HG03521 (cell line): ENCODE results near the gene NADSYN1.

Experiments used
- ATAC-seq: cut with Tn5 transposase; IDR thresholded peaks from one replicate; pipeline ENCODE4 v1.9.1; 2021; ENCODE audit warnings: mild to moderate bottlenecking, moderate library complexity; ENCODE audit not compliant: unreplicated experiment

The NADSYN1 gene

GRCh38 chr11:71433648-71434450, 19.2 kb upstream of the NADSYN1 start:
- ATAC-seq: no peak

- ATAC-seq: no peak
These were observed 18.4 kb upstream of the NADSYN1 start for GRCh38 chr11:71434576-71435130.

- no peak for ATAC-seq
These were observed 17.6 kb upstream of the NADSYN1 start for GRCh38 chr11:71435278-71435951.

GRCh38 chr11:71436861-71437260, 16.1 kb upstream of the NADSYN1 start:
- no peak for ATAC-seq

- no peak for ATAC-seq
These were observed 15.6 kb upstream of the NADSYN1 start for GRCh38 chr11:71437399-71437798.

GRCh38 chr11:71437879-71438278, 15.1 kb upstream of the NADSYN1 start:
- no peak for ATAC-seq

GRCh38 chr11:71438650-71439049, 14.4 kb upstream of the NADSYN1 start:
- ATAC-seq: no peak

- ATAC-seq: no peak
These were observed 12.8 kb upstream of the NADSYN1 start for GRCh38 chr11:71440021-71440755.

GRCh38 chr11:71441251-71441650, 11.8 kb upstream of the NADSYN1 start:
- ATAC-seq: no peak

- ATAC-seq: no peak
These were observed 10.9 kb upstream of the NADSYN1 start for GRCh38 chr11:71442123-71442522.

GRCh38 chr11:71442880-71443279, 10.1 kb upstream of the NADSYN1 start:
- no peak for ATAC-seq

GRCh38 chr11:71443736-71444445, 9.1 kb upstream of the NADSYN1 start:
- no peak for ATAC-seq

GRCh38 chr11:71444811-71445210, 8.2 kb upstream of the NADSYN1 start:
- ATAC-seq: no peak

GRCh38 chr11:71446150-71446549, 6.9 kb upstream of the NADSYN1 start:
- no peak for ATAC-seq

- ATAC-seq: no peak
These were observed 5.9 kb upstream of the NADSYN1 start for GRCh38 chr11:71446942-71447688.

- ATAC-seq: peak; percentile 9
These were observed 5.2 kb upstream of the NADSYN1 start for GRCh38 chr11:71447791-71448256.

- ATAC-seq: peak; percentile 77
These were observed 4.5 kb upstream of the NADSYN1 start, which contains the start of gene DHCR7 for GRCh38 chr11:71448257-71449171. Gene DHCR7, minus strand, starts transcription at chr11:71448393. Its CDS starts 3,441 bp downstream, at chr11:71444952.

GRCh38 chr11:71449596-71449995, 3.4 kb upstream of the NADSYN1 start:
- ATAC-seq: no peak

GRCh38 chr11:71450507-71450906, 2.5 kb upstream of the NADSYN1 start:
- ATAC-seq: no peak
